Activated CD4-positive, CD25-positive, alpha-beta regulatory T cell treated with anti-CD3 and anti-CD28 coated beads, Interleukin-2, amount 50 U/mL, for 24 hours (primary cell): ENCODE data around the gene FGF19.
"Not testable (repeated sequence)": the region's sequence is repeated elsewhere in the genome, so short reads cannot be mapped to it uniquely, and the experiment has no call there.

Experiments used
- ATAC-seq, 2 donors: fragments of 150-1000 bp; cut with Tn5 transposase; one replicate each; pipeline ENCODE4 v1.10.0; 2021; ENCODE audit warnings: mild to moderate bottlenecking in 1 of 2, moderate library complexity in 1 of 2

FGF19 gene

GRCh38 chr11:69695581-69695980 is 8.2 kb downstream of the FGF19 start:
- no peak for ATAC-seq

- no peak for ATAC-seq
Observed at GRCh38 chr11:69694781-69695180, 9.0 kb downstream of the FGF19 start.

- ATAC-seq = no peak
Observed at GRCh38 chr11:69692422-69692821, 11.4 kb downstream of the FGF19 start.

- no peak for ATAC-seq
Observed at GRCh38 chr11:69691463-69691862, 12.4 kb downstream of the FGF19 start.

- ATAC-seq = no peak
Observed at GRCh38 chr11:69689484-69690319, 14.1 kb downstream of the FGF19 start.

GRCh38 chr11:69687969-69688771 is 15.7 kb downstream of the FGF19 start:
- ATAC-seq = not testable (repeated sequence)

GRCh38 chr11:69686856-69687255 is 17.0 kb downstream of the FGF19 start:
- ATAC-seq = no peak

- no peak for ATAC-seq
Observed at GRCh38 chr11:69686452-69686851, 17.4 kb downstream of the FGF19 start.

GRCh38 chr11:69685348-69685747 is 18.5 kb downstream of the FGF19 start:
- ATAC-seq = no peak

- ATAC-seq = no peak
Observed at GRCh38 chr11:69684651-69685050, 19.2 kb downstream of the FGF19 start.

GRCh38 chr11:69683764-69684333 is 20.0 kb downstream of the FGF19 start:
- no peak for ATAC-seq

GRCh38 chr11:69682681-69683326 is 21.0 kb downstream of the FGF19 start:
- ATAC-seq = no peak

GRCh38 chr11:69682221-69682620 is 21.6 kb downstream of the FGF19 start:
- no peak for ATAC-seq

GRCh38 chr11:69680688-69681087 is 23.1 kb downstream of the FGF19 start:
- no peak for ATAC-seq

- no peak for ATAC-seq
Observed at GRCh38 chr11:69677749-69678148, 26.1 kb downstream of the FGF19 start.

GRCh38 chr11:69674886-69675714 is 28.7 kb downstream of the FGF19 start, which contains the start of gene LTO1:
Gene LTO1 (minus strand): TSS chr11:69675353. CDS start chr11:69675239, 114 bp downstream.
- peak; percentile 88 to 91 for ATAC-seq

GRCh38 chr11:69674267-69674885 is 29.4 kb downstream of the FGF19 start:
- peak; percentile 14 to 26 for ATAC-seq

GRCh38 chr11:69671734-69672465 is 31.9 kb downstream of the FGF19 start:
- ATAC-seq = no peak

- peak in 1 of 2 donors; percentile 20 for ATAC-seq
Observed at GRCh38 chr11:69670158-69670845, 33.5 kb downstream of the FGF19 start.

- peak in 1 of 2 donors; percentile 15 for ATAC-seq
Observed at GRCh38 chr11:69669486-69669885, 34.3 kb downstream of the FGF19 start.
